HuH-7.5 (cell line): ENCODE measurements around the gene TSEN54.

ENCODE experiments used
- DNase-seq: peaks from one replicate; pipeline ENCODE4 v3.0.0; 2011; ENCODE audit warnings: low spot score

Gene TSEN54

GRCh38 chr17:75565618-75566017 lies 49.3 kb downstream of the TSEN54 start:
- no peak for DNase-seq

- no peak for DNase-seq
These were observed 50.1 kb downstream of the TSEN54 start for GRCh38 chr17:75566416-75566815.

GRCh38 chr17:75566834-75567233 lies 50.5 kb downstream of the TSEN54 start:
- DNase-seq, result no peak

GRCh38 chr17:75568412-75569255 lies 52.3 kb downstream of the TSEN54 start:
- no peak for DNase-seq

- no peak for DNase-seq
These were observed 53.8 kb downstream of the TSEN54 start for GRCh38 chr17:75570034-75570676.

GRCh38 chr17:75570772-75571171 lies 54.4 kb downstream of the TSEN54 start:
- no peak for DNase-seq

GRCh38 chr17:75571197-75571884 lies 55.0 kb downstream of the TSEN54 start:
- no peak for DNase-seq

- no peak for DNase-seq
These were observed 55.5 kb downstream of the TSEN54 start for GRCh38 chr17:75571885-75572215.

- DNase-seq, result no peak
These were observed 56.6 kb downstream of the TSEN54 start for GRCh38 chr17:75572713-75573539.

- no peak for DNase-seq
These were observed 57.2 kb downstream of the TSEN54 start for GRCh38 chr17:75573540-75573957.

- no peak for DNase-seq
These were observed 57.7 kb downstream of the TSEN54 start for GRCh38 chr17:75573994-75574393.
